ENCODE measurements around the gene GBF1.

GRCh38 chr10:102300278-102300843, 55.0 kb downstream of the GBF1 start:
- TF ChIP-seq CTCF (IDR thresholded peaks at IDR 0.05) (no peak), POLR2A (IDR thresholded peaks at IDR 0.05) (no peak)

Measured in thyroid gland (tissue), 4 donors.